ENCODE measurements around the gene EGFL8.
A peak's percentile ranks its signal among the peaks of the same experiment; 100 is the strongest.

EGFL8 gene

GRCh38 chr6:32168807-32169591 is 4.6 kb downstream of the EGFL8 start:
- no peak for DNase-seq

GRCh38 chr6:32170294-32170693 is 5.9 kb downstream of the EGFL8 start:
- DNase-seq: no peak

- DNase-seq: no peak
Observed at GRCh38 chr6:32171234-32171633, 6.8 kb downstream of the EGFL8 start.

GRCh38 chr6:32173051-32173727 is 8.8 kb downstream of the EGFL8 start:
- DNase-seq: no peak

GRCh38 chr6:32174416-32174815 is 10.0 kb downstream of the EGFL8 start:
- no peak for DNase-seq

GRCh38 chr6:32175322-32175710 is 10.9 kb downstream of the EGFL8 start:
- no peak for DNase-seq

- peak; percentile 98 for DNase-seq
Observed at GRCh38 chr6:32175711-32176475, 11.5 kb downstream of the EGFL8 start, which contains the start of gene AGPAT1. Gene AGPAT1 (minus strand): TSS chr6:32176084. CDS start chr6:32171496, 4,588 bp downstream.

GRCh38 chr6:32176476-32177182 is 12.2 kb downstream of the EGFL8 start:
- no peak for DNase-seq

- DNase-seq: no peak
Observed at GRCh38 chr6:32177183-32177787, 12.9 kb downstream of the EGFL8 start.

GRCh38 chr6:32177788-32178546 is 13.6 kb downstream of the EGFL8 start, which contains the start of gene RNF5:
Gene RNF5 (plus strand): TSS chr6:32178405. CDS start chr6:32178512, 107 bp downstream.
- DNase-seq: peak; percentile 78

GRCh38 chr6:32178547-32179440 is 14.4 kb downstream of the EGFL8 start:
- DNase-seq: no peak

- DNase-seq: no peak
Observed at GRCh38 chr6:32179766-32180405, 15.5 kb downstream of the EGFL8 start.

GRCh38 chr6:32181148-32181702 is 16.8 kb downstream of the EGFL8 start:
- no peak for DNase-seq

- no peak for DNase-seq
Observed at GRCh38 chr6:32181915-32182529, 17.6 kb downstream of the EGFL8 start.

GRCh38 chr6:32182555-32182981 is 18.2 kb downstream of the EGFL8 start:
- no peak for DNase-seq

GRCh38 chr6:32183030-32183429 is 18.6 kb downstream of the EGFL8 start:
- no peak for DNase-seq

GRCh38 chr6:32183483-32184083 is 19.2 kb downstream of the EGFL8 start:
- no peak for DNase-seq

GRCh38 chr6:32184084-32184640 is 19.8 kb downstream of the EGFL8 start, which contains the start of gene AGER:
Gene AGER (minus strand): TSS chr6:32184253. CDS start chr6:32184222, 31 bp downstream.
- DNase-seq: no peak

Measured in activated CD4-positive, CD25-positive, alpha-beta regulatory T cell treated with anti-CD3 and anti-CD28 coated beads, Interleukin-2, amount 50 U/mL, for 72 hours (primary cell).